A172 (cell line): Measurements from ENCODE around the gene FAM120AOS. TPM values are rescaled to one million over a fixed set of nuclear protein-coding genes. Genes with fewer than 3 reads are reported as not detected.

Source experiments
- DNase-seq: peaks from one replicate; pipeline ENCODE4 v3.0.0-alpha.2; 2015; ENCODE audit warnings: low spot score
- total RNA-seq: library from RNA; depleted of rRNA; stranded (reverse); fragments of >200 nt; shearing (Covaris generic); gene quantifications from 2 replicates; pipeline ENCODE4 v1.2.3, GENCODE V29; 2014

FAM120AOS gene
- total RNA-seq, 1 experiment from 2014 or later: 34.1 TPM

DNA sequence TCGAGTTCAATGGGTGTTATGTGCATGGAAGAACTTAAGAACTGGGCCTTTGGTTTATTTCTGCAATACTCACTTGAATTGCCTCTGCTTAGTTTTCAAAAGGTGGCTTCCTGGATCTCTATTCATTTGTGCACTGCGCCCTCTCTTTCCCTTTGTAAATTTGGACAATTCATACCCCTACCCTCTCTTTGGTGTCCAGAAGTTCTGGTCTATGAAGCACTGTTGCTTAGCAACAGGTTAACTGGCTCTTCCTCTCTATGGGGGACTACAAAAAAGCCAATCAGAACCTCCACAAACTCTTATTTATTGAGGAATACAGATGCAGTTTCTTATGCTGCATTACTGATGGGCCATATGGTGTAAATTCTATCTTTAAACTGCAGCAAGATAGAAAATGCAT is 15.4 kb downstream of the FAM120AOS start:
- no peak for DNase-seq

DNA sequence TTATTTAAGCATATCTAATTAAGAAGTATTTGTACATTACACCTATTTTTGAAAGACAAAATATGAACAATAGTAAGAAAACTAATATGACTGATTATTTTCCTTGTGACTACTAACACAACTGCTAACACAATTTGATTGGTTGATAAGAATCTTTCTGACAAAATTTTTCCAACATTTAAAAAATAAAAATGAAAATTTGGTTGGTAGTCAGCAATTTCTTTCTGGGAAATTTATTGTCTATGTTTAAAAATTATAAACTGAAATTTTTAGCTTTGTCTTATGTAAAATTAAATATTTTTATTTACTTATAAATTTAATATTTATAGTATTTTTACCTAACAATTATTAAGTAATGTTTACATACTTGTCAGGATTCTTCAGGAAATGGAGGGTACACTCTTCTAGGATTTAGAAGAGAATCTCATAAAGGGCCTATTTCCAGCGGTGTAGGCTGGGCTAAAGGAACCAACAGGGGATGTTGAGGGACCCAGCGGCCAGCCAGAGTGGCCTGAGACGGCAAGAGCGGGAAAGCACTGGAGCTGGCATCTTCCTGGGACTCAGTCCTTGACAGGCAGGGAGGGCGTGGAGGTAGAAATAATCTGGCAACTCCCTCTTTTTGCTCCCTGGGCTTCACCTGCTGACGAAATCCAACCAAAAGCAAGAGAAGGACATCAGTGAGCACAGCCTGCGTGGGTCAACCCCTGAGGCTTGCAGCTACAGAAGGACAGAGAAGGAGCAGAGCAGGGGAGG is 16.6 kb downstream of the FAM120AOS start:
- DNase-seq: no peak

DNA sequence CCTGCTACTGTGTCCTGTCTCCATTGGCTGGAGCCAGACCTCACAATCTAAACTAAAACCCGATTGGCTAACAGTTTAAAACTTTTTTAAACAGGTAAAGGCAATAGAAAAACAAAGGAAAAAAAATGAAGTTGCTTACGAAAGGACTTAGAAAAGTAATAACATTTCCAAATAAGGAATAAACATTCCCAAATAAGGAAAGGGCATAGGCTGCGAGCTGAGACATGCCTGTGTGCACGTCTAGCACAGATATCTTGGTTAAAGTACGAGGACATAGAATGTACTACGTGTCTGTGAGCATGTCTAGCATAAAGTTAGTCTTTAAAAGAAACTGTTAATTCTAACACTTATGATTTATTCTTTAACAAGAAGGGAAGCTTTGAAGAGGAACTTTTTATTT is 17.2 kb downstream of the FAM120AOS start:
- no peak for DNase-seq

DNA sequence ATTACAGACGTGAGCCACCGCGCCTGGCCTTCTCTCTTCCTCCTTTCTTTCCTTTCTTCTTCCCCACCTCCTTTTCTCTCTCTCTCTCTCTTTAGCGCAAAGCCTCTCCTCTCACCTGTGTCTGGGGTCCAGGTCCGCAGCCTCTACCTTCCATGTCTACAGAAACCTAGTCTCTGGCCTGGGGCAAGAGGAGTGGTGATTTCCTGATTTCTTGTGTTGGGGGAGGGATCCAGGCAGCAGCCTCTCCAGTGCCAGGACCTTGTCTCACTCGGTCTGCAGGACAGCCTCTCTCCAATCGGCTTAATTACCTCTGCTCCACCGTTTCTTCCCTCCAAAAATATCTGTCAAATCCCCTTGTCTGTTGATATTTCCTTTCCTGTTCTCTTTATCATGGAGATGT is 18.0 kb downstream of the FAM120AOS start:
- DNase-seq: no peak

DNA sequence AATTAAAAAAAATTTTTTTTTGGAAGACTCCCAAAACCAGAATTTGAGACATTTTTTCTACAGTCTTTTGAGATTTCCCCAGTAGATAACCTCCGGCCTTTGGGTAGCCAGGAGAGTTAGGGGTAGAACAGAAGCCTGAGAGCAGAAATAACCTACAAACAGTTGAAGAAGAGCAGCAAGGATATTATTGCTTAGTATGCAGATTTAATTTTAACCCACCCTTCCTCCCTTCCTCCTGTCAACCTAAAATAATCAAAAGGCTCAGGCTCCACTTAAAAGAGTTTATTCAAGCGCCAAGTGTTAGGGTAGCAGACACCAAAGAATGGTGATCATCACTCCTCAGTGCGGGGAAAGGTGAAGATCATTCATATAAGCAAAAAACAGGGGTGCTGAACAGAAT is 19.3 kb downstream of the FAM120AOS start:
- no peak for DNase-seq

DNA sequence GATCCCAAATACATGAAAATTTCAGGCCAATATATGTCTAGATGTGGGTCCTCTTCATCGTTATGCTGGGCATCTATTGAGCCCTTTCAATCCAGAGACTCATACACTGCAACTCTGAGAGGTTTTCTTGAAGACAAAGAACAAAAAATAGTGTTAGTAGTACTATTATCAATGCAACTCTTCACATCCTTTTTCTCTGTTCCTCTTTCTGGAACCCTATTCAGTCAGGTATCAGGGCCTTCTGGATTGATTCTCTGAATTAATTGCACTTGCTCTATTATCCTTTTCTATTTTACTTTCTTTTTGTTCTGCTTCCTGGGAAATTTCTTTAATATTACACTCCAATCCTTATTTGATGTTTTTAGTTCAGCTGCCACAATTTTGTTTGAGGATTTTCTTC is 20.4 kb downstream of the FAM120AOS start:
- DNase-seq: no peak

DNA sequence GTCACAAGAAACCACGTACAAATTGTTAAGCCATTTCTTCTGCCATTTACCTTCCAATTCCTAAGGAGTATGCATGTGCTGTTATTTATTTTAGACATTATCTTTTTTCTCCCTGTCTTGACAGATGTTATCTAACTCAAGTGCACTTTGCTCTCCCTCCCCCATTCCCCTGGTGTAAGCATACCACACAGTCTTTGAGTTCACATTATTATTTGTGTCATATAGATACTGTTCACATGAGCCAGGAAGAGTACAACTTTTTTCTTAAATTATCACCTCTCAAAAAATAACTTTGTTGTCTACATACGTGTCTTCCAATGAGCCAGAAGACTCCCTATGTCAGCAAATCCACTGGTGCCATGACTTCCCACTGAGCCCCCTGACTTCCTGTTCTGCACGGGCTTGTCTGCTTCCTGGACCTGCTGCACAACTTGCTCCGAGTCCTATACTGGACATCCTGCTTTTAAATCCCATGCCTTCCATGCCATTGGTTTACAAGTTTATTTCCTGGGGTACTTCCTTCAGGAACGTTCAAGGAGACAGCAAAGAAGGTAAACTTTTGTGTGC is 21.8 kb downstream of the FAM120AOS start:
- DNase-seq: no peak

DNA sequence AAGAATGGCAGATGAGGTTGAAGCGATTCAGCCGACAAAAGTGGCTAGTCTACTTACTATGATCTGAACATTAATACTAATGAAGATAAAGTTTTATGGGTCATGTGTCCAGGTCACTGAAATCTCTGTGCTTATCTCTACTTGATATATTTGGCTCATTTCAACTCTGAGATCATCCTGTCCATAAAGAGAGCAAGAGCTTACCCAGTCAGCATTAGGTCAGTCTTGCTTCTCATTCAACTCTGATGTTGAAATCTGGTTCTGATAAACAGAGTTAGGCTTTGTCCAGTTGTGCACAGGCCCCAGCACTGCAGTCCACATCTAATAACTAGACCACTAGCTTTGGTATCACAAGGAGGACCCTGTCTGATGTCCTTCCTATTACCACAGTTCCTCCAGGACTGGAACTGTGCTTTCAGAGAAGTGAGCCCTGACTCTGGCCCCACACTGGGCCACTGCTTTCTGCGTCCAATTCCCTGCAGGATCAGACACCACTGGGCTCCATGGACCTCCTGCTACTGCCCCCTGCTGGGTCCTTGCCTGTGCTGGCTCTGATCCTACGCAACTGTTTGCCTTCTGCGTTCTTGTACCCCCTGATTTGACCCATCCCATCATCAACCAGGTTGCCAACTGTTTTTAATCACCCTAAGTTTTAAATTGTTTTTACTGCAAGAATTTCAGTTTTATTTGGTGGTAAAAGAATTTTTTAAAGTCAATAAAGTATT is 25.6 kb downstream of the FAM120AOS start:
- DNase-seq: no peak

DNA sequence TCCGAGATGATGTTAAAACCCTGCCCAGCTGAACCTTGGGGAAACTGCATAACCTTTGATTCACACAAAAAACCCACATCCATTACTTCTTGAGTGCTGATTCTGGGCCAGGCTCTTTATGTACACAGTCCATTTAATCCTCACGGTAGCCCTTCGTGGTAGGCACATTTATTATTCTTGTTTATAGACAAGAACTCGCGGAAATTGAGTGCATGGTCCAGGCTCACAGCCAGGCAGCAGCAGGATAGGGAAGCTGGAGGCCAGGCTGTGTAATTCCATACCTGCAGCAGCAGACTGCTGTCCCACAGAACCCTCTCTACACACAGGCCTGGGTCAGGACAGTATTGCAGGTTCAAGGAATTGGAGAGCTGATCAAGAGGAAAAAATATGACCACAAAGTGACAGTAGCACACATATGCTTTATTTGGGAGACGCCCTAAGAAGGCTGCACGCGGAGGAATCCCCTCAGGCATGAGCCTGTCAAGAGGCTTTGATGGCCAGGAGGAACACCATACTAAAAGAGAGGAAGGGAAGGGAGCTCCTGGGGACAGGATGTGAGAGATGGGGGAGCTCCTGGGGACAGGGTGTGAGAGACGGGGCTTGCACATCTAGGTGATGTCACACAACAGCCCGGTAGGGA is 30.3 kb downstream of the FAM120AOS start:
- DNase-seq: no peak

DNA sequence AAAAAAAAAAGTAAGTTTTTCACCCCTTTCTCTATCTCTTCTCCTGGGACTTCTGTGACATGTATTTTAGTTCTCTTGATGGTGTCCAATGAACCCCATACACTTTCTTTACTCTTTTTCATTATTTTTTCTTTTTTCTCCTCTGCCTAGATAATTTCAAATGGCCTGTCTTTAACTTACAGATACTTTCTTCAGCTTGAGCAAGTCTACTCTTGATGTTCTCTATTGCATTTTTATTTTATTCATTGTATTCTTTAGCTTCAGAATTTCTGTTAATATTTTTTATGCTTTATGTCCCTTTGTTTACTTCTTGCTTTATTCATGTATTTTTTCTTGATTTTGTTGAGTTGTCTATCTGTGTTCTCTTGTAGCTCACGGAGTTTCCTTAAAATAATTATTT is 34.4 kb downstream of the FAM120AOS start:
- no peak for DNase-seq

DNA sequence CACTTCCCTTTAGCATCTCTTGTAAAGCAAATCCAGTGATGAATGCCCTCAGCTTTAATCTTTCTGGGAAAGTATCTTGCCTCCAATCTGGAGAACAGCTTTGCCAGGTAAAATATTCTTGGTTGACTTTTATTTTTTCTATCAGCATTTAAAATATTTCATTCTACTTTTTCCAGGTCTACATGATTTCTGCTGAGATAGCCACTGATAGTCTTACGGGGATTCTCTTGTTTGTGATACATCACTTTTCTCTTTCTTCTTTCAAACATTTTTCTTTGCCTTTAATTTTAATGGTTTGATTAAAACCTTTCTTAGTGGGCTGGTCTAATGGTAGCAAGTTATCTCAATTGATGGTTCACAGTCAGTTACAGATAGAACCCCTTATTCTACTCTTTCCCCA is 35.8 kb downstream of the FAM120AOS start:
- no peak for DNase-seq

DNA sequence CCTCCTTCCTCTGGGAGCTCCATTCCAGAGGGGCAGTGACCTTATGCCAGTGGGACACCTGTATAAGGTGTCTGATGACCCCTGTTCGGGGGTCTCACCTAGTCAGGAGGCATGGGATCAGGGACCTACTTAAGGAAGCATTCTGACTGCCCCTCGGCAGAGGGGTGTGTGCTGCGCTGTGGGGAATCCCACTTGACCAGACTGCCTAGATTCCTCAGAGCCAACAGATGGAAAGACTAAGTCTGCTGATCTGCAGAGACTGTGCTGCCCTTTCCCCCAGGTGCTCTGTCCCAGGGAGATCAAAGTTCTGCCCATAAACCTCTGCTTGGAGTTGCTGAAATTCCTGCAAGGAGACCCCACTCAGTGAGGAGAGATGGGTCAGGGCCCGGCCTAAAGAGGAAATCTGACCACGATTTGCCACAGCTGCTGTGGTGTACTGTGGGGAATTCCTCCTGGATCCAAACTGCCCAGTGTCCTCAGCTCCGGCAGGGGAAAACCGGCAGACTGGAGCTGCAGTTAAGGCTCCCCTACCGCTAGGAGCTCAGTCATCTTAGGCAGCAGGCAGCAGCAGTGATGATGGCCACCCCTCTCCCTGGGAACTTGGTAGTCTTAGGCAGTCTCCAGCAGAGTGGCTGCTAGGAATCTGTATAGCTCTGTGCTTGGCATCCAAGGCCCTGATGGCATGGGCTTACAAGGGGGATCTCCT is 36.7 kb downstream of the FAM120AOS start:
- DNase-seq: no peak

DNA sequence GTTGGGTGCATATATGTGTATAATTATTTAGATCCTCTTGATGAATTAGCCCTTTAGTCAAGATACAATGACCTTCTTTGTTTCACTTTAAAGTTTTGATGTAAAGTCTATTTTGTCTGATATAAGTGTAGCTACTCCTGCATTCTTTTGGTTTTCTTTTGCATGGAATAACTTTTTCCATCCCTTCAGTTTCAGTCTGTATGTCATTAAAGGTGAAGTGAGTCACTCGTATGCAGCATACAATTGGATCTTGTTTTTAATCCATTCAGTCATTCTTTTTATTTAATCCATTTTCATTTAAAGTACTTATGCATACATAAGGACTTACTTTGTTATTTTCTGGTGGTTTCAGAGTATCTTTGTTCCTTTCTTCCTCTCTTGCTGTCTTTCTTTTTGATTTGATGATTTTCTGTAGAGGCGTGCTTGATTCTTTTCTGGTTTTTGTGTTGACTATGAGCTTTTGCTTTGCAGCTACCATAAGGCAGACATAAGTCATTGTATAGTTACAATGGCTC is 38.1 kb downstream of the FAM120AOS start:
- no peak for DNase-seq

DNA sequence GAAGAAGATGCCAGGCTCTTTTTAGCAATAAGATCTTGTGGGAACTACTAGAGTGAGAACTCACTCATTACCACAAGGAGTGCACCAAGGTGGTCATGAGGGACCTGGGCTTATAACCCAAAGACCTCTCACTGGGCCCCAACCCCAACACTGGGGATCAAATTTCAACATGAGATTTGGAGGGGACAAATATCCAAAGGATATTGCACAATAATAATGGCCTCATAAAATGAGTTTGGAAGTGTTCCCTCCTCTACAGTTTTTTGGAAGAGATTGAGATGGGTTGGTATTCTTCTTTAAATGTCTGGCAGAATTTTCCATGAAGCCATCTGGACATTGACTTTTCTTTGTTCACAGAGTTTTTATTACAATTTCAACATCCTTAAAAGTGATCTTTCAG is 39.9 kb downstream of the FAM120AOS start:
- no peak for DNase-seq

DNA sequence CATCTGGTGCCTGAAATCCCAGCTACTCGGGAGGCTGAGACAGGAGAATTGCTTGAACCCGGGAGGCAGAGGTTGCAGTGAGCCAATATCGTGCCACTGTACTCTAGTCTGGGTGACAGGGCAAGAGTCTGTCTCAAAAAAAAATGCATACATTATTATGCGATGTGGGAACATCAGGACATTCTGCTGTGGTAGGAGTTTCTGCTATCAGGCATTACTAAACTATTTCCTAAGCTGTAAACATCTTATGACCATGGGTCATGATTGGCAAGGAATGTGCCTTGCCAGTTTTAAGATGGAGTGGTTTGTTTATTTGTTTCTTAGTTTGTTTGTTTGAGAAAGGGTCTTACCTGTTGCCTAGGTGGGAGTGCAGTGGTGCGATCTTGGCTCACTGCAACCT is 47.0 kb downstream of the FAM120AOS start:
- DNase-seq: no peak

DNA sequence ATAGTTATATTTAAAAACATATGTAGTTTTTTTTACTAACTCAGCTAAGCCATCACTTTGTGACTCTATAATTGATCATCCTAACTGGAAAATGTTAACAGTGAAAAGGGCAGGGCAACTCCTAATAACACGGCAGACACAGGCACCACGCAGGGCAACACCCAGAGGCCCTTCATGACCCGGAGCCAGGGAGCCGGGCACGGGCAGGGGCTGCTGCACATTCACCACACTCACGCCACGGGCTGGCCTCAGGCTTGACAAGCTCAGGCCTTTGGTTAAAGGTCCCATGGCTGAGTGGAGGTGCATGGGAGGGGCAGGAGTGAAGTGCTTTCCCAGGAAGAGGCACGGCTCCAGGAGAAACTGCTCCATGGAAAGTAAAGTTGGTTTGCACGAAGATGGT is 54.9 kb downstream of the FAM120AOS start:
- no peak for DNase-seq

DNA sequence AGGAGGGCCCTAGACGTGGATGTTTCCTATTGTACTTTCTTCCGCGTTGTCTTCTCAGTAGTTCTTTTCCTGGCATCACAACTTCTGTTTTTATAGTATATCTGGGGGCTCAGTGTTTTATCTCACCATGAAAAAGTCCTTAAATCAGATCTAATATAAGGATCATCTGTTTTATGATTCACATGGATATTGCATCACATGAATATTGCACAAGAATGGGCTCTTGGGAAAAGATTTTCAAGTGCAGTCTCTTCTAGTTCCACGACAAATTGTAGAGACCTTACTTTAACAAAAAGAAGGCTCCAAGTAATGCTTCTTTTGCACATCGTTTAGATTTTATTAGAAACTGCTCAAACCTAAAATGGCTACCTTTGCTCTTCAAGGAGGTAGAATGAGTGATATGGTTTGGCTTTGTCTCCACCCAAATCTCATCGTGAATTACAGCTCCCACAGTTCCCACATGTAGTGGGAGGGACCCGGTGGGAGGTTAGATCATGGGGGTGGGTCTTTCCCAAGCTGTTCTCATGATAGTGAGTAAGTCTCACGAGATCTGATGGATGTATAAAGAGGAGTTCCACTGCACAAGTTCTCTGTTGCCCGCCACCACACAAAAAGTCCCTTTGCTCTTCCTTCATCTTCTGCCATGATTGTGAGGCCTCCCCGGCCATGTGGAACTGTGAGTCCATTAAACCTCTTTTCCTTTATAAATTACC is 55.6 kb downstream of the FAM120AOS start:
- DNase-seq: no peak
